Fibroblast of upper back skin (primary cell): ENCODE measurements around the gene HHIPL2.

Source experiments
- DNase-seq: peaks from one replicate; pipeline ENCODE4 v3.0.0-alpha.2; 2013

Gene HHIPL2

DNA sequence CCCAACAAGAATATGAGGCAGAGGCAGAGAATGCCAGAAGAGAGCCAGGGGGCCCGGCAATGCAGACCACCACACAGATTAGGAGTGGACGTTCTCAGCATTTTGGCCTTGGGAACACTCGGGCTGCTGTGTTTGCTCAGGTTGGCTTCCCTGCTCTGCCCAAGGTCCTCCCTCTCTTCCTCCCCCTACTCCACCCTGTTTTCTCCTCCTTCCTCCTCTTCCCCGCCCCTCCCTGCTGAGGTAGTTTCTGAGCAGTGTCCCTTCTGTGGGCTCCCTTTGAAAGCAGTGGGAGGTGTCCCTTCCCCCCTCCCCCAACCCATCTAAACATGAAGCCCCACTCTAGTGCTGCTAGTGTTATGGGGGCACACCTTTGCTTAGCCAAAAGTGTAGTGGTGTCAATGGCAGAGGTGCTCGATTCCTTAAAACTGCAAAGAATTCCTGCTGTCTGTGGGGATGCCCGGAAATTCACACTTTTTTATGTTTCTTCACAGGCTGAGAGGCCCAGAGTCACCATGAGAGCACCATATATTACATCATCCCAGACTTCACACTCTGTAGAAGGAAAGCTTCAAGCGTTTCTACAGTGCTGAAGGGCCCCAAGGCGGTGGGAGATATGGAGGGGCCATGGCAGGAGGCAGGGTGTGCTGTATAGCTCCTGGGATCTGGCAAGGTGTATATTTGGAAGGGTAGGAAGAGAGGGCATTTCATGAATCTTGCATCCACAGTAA lies at the start of gene HHIPL2:
HHIPL2 (minus strand) TSS at position 161 of the 728 bp plus-strand sequence; CDS start at position 101, 60 bp downstream.
- peak; percentile 25 for DNase-seq

DNA sequence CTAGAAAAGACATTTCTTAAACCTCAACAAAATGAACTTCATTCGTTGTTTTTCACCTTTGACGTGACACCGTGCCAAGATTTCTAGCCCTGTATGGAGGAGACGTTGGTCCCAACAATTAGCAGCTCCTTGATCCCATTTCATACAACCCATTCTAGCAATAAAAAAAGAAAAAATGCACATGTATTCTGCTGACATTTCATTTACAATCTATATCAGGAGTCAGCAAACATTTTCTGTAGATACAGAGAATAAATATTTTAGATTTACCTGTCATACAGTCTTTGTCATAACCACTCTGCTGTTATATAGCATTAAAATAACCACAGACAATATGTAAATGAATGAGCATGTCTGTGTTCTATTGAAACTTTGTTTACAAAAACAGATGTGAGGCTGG lies 48.8 kb upstream of the HHIPL2 start:
- DNase-seq = no peak

DNA sequence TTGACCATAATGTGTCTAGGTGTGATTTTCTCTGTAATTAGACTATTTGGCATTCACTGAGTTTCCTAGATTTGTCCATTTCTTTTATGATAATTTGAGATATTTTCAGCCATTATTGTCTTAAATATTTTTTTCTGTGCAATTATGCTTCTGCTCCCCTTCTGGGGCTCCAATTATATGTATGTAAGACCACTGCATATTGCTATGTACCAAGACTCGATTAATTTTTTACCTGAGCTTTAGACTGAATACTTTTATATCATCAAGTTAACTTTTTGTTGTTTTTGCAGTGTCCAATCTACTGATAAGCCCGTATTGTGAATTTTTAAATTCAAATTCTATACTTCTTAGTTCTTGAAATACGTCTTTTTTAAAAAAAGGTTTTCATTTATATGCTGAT lies 46.9 kb upstream of the HHIPL2 start:
- DNase-seq = no peak

DNA sequence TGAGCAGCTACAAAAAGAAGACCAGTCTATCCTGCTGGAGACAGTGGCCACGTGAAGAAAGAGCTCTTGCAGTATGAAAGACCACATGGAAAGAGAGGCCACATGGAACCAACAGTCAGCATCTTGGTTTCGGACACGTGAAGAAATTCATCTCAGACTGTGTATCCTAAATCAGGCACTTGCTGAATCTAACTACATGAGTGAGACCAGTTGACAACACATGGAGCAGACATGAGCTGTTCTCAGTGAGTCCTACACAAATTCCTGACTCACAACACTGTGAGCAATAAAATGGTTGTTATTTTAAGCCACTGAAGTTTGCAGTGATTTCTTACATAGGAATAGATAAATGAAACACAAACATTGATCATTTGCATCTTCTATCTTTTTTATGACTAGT lies 44.3 kb upstream of the HHIPL2 start:
- DNase-seq = peak; percentile 4

DNA sequence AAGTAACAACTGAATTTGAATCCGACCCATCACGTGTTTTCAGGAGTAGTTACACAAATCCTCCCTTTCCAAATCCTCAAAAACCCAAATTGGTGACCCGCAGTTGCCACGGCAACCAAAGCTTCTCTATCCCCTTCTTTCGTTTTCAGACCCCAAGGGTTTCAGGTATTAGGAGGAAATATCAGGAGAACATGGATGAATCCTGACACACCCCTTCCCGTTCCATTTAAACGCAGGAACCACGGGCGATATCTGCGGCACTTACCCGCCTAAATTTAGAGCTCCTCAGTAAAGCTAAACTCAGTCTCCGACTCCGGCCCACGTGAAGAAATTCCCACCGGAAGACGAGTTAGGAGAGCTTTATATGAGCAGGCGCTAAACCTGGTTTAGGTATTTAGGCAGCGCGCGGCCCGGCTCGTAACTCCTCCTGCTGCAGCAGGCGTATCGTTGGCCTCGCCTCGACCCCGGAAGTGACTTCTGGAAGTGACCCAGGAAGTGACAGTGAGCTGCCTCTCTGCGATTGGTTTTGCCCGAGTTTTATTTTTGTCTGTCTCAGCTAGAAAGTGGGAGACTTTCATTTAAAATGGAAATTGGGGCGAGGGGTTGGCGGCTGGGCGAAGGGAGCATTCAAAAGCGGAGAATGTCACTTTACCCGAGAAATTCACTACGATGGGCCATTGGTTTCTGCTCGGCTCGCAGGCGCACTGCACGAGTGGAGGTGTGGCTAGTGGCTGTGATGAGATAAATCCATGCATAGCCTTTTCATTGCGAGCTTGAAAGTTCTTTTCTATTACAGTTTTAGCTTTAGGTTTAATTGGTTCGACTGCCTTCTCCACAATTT lies 41.8 kb upstream of the HHIPL2 start, which contains the start of gene TAF1A:
TAF1A (minus strand) TSS at position 472 of the 841 bp plus-strand sequence.
- DNase-seq = peak; percentile 84

DNA sequence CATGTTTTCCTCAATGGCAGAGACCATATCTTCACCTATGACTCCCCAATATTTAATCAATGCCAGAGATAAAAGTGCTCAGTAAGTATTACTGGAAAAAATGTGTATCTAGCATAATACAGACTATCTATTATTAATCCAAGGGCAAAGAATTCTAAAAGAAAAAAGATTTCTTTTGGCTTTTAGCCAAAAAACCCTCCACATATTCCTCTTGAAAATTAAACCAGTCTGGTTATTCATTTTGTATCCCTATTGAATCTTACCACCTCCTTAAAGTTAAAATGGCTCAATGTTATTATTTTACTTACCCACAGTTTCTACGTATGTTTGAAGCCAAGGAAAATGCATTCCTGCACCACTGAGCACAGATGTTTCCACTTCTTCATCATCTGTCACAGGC lies 40.2 kb upstream of the HHIPL2 start:
- no peak for DNase-seq

DNA sequence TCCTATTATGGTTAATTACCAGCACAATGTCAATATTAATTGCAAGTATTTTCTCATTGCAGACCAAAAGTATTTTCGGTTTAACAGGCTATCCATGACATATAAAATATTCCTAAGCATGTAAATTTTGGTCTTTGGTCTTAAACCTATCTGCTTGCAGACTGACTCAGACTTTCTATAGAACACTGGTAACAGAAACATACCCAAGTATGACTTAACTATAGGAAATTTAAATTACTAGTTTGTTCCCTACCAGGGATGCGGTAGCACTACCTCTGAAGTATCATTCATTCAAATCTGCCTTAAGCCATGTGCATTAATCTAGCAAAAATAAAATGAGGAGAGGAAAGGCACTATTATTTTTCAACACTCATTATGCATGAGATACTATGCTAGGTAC lies 38.9 kb upstream of the HHIPL2 start:
- no peak for DNase-seq

DNA sequence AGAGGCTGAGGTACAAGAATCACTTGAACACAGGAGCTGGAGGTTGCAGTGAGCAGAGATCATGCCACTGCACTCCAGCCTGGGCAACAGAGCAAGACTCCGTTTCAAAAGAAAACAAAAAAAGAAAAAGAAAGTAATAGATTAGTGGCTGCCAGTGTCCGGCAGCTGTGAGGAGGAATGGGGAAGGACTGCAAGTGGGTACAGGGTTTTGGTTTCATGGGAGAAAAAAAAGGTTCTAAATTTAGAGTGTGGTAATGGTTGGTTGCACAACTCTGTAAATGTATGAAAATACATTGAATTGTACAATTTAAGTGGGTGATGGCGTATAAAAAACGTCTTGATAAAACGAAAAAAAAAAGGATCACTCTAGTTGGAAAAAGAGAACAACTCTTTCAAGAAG lies 35.2 kb upstream of the HHIPL2 start:
- no peak for DNase-seq

DNA sequence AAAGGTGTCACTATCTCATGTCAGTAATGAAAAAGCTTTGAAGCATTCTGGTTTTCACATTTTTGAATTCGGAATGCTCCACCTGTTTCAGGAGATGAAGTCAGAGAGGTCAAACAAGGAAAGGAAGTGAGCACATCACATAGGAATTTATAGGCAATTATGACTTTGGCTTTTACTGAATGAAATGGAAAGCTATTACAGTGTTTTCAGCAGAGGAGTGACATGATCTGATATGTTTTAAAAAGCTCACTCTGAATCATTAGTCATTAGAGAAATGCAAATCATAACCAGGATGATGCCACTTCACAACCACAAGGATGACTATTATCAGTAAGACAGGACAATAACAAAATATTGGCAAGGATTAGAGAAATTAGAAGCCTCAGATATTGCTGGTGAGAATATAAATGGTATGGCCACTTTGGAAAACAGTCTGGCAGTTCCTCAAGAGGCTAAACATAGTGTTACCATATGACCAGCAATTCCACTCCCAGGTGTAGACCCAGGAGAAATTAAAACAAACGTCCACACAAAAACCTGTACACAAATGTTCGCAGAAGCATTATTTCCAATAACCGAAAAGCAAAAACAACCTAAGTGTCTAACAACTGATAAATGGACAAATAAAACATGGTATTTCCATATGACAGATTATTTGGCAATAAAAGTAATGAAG lies 34.3 kb upstream of the HHIPL2 start:
- DNase-seq = peak; percentile 17

DNA sequence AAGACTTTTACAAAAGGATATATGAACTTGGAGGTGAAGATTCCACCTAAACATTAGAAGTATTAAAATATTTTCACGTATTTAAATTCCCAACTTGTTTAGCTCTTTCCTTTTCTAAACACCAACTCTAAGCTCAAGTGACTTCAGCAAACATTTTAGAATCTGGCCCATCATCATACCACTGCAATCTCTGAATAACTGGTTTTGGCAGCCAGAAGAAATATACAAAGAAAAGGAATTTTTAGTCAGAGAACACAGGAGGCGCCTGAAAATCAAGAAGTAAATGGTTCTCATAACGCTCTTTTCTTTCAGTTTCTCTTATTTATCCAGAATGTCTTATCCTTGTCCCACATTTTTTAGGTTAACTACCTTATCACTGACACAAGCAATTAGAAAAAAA lies 31.4 kb upstream of the HHIPL2 start:
- no peak for DNase-seq

DNA sequence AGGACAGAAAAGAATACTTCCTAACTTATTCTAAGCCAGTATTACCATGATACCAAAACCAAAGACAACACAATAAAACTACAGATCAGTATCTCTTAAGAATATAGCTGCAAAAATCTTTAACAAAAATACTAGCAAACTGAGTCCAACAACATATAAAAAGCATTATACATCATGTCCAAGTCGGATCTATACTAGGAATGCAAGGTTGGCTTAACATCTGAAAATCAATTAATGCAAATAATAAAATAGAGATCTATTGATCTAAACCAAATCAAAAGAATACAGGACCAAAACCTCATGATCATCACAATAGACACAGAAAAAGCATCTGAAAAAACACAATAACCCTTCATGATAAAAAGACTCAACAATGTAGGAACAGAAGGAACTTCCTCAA lies 22.9 kb upstream of the HHIPL2 start:
- DNase-seq = no peak

DNA sequence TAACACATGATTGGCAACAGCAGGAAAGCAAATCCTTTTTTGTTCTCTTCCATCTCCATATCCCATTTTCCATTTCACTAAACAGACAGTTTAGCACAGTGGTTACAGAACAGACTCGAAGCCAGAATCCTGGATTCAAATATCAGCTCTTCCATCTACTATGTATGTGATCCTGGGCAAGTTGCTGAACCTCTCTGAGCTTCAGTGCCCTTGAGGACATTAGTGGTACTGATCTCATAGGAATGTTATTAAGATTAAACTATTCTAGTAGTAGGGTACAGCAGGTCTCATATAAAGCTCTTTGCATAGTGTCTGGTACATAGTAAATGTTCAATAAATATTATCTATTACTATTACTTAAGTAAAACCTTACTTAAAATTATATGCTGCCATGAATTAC lies 13.8 kb upstream of the HHIPL2 start:
- no peak for DNase-seq

DNA sequence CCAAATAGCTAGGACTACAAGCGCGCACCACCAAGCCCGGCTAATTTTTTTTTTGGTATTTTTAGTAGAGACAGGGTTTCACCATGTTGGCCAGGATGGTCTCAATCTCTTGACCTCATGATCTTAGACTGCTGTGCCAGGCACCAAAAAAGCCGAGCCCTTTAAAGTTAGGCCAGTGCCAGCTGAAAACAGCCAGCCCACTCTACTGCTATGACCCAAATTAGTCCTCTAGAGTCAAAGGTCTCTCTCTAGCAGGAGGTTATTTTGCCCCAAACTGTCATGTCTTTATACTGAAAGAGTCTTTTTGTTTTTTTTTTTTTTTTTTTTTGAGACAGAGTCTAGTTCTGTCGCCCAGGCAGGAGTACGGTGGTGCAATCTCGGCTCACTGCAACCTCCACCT lies 9.7 kb upstream of the HHIPL2 start:
- no peak for DNase-seq

DNA sequence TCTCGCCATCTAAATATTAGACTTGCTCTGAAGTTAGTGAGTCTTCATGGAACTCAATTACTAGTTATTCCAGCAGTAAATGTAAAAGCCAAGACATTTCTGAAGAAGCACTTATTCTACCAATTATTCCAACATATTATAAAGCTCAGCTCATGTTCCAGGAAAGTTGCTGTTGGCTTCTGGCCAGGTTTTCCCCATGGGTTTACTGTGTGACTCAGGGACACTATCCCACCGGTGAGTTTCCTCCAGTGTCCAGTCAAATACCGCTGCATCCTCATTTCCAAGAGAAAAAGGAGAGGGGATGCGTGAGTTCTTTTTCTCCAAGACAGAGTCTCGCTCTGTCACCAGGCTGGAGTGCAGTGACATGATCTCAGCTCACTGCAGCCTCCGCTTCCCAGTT lies 9.2 kb upstream of the HHIPL2 start:
- peak; percentile 22 for DNase-seq

DNA sequence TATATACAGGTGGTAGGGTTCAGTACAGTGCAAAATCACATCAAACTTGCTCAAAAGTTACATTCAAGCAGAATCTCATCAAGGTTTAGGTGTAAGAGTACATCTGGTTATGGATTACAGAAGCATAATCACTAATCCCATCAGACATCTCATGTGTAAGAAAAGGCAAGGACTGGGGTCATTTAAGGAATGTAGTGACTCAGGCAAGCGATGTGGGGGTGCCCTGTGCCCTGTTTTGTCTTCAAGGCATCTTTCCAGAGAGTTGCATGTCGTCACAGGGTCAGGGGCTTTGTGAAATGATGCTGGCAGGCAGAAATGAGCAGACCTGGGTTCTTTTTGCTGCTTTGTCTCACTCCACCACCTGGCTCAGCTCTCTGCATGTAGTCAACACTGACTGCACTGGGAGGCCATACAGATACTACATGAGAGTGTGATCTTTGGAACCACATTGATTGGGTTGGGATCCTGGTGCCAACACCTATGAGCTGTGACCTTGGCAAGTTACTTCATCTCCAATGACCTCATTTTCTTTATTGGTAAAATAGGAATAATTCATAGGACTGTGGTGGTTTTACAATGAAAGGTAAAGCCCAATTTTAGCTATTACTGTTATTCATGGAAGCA lies 8.2 kb upstream of the HHIPL2 start:
- no peak for DNase-seq

DNA sequence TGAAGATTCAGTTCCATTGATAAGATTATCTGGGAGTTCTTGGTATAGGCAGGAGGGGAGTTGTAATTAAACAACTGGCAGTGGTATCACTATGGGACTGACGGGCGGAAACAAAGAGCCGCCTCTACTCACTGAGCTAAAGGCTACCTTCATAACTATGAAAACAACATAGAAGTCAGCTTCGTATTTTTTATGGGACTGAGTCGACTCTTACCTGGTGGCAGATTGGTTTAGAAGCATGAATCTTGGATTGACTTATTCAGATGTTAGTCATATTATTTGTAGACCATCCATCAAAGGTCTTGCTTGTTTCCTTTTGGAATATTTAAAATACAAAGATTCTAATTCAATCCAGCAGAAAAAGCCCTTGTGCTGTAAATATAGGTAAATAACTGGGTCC lies 6.3 kb upstream of the HHIPL2 start:
- no peak for DNase-seq

DNA sequence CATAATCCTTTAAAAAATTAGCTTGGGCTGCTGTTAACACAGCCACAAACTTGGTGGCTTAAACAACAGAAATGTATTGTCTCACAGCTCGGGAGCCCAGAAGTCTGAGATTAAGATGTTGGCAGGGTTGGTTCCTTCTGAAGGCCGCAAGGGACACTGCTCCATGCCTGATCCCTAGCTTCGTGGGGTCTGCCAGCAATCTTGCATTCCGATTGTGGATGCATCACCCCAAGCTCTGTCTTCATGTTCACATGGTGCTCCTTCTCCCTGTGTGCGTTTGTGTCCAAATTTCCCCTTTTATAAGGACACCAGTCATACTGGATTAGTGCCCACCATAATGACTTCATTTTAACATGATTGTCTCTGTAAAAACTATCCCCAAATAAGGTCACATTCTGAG lies 5.0 kb upstream of the HHIPL2 start:
- no peak for DNase-seq

DNA sequence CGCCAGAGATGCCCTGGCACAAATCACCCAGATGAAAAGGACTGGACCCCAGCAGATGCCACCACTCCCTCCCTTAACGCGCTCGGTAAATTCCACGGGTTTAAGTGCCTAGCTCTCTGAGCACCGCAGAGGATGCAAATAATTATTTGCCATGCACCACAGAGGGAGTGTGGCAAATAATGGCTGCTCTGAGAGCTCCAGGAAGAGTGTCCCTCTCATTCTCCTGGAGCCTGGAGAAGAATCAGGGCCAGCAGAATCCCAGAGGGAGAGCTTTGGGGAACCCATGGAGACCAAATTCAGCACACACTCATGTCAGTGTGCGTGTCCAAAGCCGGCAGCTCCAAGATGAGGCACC lies 667 bp downstream of the HHIPL2 start:
- DNase-seq = no peak

DNA sequence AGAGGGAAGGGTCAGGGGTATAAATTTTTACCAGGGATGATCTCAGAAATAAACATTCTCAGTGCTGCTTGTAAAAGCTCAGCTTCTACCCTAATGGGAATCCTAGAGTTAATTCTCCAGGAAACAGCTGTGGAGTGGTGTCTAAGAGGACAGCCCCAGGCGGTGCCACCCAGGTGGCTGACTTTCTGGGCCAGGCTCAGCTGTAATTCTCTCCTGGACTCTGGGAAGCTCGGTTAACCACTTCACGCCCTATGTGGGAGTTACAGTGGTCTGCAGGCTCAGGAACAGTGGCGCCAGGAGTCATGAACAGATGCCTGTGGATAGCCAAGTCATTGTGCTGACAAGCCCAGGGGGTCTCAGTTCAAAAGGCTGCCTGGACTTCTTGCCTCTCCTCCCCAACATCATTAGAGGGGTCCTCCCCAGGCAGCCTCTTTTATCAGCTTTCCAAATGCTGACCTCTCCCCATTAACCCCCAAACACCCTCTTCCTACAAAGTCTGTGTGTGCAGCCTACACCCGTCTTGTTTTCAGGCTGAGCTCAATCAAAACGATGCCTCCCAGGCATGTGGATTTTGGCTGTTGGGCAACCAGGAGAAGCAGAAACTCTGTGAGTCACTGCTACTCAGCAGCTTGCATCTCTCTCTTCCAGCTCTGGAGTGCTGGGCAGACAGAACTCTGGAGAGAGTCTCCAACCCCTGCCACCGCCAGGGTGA lies 1.2 kb downstream of the HHIPL2 start:
- peak; percentile 83 for DNase-seq

DNA sequence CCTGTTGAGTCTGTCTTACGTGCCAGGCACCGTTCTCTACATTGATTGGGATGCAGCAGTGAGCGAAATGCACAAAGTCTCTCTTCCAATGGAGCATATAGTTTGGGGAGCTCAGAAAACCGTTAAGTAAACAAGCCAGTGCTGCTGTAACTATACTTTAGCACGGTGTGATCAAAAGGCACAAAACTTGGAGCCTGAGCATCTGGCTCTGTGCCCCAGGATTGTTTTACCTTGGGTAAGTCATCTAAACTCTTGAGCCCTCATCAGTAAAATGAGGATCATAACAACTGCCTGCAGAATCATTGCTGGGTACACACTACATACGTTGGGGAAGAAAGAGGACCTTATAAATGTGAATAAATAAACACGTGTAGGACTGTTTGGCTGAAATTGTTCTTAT lies 1.8 kb downstream of the HHIPL2 start:
- DNase-seq = no peak

DNA sequence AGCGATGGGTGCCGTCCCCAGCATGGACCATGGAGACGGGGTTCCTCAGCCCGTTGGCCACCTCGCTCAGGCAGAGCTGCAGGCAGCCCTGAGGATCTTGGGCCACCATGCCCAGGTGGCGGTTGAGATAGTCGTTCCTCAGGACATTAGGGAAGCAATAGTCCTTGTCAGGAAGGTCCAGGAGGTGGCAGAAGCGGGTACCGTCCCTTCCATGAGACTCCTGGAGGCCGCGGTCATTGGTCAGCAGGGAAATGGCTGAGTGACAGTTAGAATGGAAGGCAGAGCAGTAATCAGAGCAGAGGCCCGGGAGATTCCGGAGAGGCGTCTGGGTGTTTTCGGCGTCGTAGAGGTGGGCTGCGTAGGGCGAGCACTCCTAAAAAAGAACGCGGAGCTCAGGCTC lies 4.1 kb downstream of the HHIPL2 start:
- DNase-seq = no peak

DNA sequence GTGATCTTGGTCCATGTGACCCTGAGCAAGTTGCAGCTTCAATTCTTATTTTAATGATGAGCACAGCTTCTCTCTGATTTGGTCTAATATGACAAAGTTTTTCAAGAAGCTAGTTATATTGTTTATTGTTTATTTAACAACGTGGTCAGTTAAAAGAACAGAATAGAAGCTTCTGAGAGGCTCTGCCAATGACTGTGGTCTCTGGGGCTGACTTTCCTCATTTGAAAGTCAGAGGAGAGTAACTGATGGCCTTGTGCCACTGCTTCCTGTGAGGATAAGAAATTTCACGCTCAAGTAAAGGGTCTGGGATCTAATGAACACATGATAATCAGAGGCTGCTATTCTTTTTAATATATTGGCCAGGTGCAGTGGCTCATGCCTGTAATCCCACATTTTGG lies 7.3 kb downstream of the HHIPL2 start:
- DNase-seq = no peak
